ENCODE results near the gene ABLIM3. TPM values are rescaled to one million over a fixed set of nuclear protein-coding genes. Genes with fewer than 3 reads are reported as not detected.

Gene ABLIM3
- total and polyA plus RNA-seq, 2 of the 8 experiments (the other 6 are each of a cell fraction or from before 2014, with no cell fraction given) = 0.36 to 0.56 TPM

DNA sequence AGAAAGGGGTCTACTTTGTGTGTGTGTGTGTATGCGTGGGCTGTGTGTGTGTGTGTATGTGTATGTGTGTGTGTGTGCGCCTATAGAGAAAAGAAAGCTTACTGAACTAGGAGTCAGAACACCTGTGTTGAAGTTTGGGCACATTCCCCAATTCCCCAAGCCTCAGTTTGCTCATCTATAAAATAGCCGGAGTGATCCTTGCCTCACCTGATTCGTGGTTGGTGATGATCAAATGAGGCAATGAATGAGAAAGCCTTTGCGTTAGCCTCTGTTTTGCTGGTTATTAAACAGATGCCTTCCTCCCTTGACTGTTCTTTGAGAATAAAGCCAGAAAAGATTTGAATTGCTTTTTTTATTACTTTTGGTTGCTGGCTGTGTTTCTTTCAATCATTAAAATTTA, 20.6 kb downstream of the ABLIM3 start:
- ChIA-PET POLR2A (ENCODE audit: partially characterized antibody) (no interaction called here), CTCF (ENCODE audit: partially characterized antibody) (interaction anchor here (1.1 to 1.7 kb wide), 3 partner anchors 9 to 21 kb away, joined by 3 to 4 read pairs (median 4); no protein-coding TSS in a partner anchor)
- Histone ChIP-seq H3K4me3 (ENCODE audit: extremely low read depth in 1 of 4, insufficient read depth in 2 of 4, low read depth in 3 of 4, low read length in 4 of 4) (no peak overlapping the region), H3K56ac (replicated peaks; ENCODE audit: insufficient read length, low read depth, low read length) (no peak overlapping the region), H3K79me1 (ENCODE audit: low read depth, low read length) (no peaks in the 10 kb centered on the region), H4K91ac (replicated peaks; ENCODE audit: insufficient read length, low read length) (no peak overlapping the region), H4K8ac (ENCODE audit: extremely low read depth, insufficient read depth, low read length) (no peak overlapping the region), H3K23ac (ENCODE audit: insufficient read length) (no peak overlapping the region), H2BK12ac (ENCODE audit: low read depth, low read length) (no peak overlapping the region), H3K4me1 (replicated peaks in 1 of 4; ENCODE audit: control insufficient read depth in 3 of 4, insufficient read depth in 4 of 4, low read length in 3 of 4) (no peaks in the 10 kb centered on the region), H3K4ac (replicated peaks; ENCODE audit: insufficient read length, low read depth, low read length) (no peak overlapping the region), H3K27ac (ENCODE audit: low read depth, low read length) (no peak overlapping the region), H2AK5ac (ENCODE audit: low read depth, low read length) (no peak overlapping the region), H2AFZ (ENCODE audit: low read length) (no peak overlapping the region), H3K79me2 (ENCODE audit: control insufficient read depth in 1 of 2, insufficient read depth in 2 of 2, low read length in 2 of 2) (no peaks in the 10 kb centered on the region), H3K14ac (ENCODE audit: insufficient read length) (no peak overlapping the region), H3K36me3 (ENCODE audit: control insufficient read depth in 2 of 4, insufficient read depth in 4 of 4, low read length in 3 of 4) (no peaks in the 10 kb centered on the region), H2BK20ac (ENCODE audit: low read length) (no peak overlapping the region), H3K9ac (replicated peaks in 1 of 4; ENCODE audit: extremely low read depth in 1 of 4, low read depth in 3 of 4, low read length in 3 of 4) (no peak overlapping the region), H4K20me1 (replicated peaks in 1 of 2; ENCODE audit: control insufficient read depth in 1 of 2, insufficient read depth in 2 of 2, low read length in 2 of 2) (no peaks in the 10 kb centered on the region), H3K4me2 (ENCODE audit: insufficient read depth in 1 of 2, low read depth in 2 of 2, low read length in 2 of 2) (no peak overlapping the region), H2BK5ac (ENCODE audit: low read depth, low read length) (no peak overlapping the region), H3K23me2 (ENCODE audit: low read depth, low read length) (no peaks in the 10 kb centered on the region), H2BK15ac (ENCODE audit: low read length) (no peak overlapping the region), H3K18ac (ENCODE audit: extremely low read depth, low read length) (no peak overlapping the region), H3K9me3 (ENCODE audit: insufficient read depth in 2 of 2, low read depth in 1 of 2, low read length in 1 of 2) (no peaks in the 10 kb centered on the region), H3K27me3 (replicated peaks in 1 of 4; ENCODE audit: control insufficient read depth in 3 of 4, extremely low read depth in 1 of 4, insufficient read depth in 3 of 4, low read length in 3 of 4) (no peaks in the 10 kb centered on the region), H4K5ac (ENCODE audit: insufficient read length, low read depth, low read length) (no peak overlapping the region), H2BK120ac (replicated peaks; ENCODE audit: low read depth, low read length) (no peak overlapping the region)
- TF ChIP-seq EGR1 (IDR thresholded peaks at IDR 0.05; ENCODE audit: borderline replicate concordance, low read depth, low read length) = no peak
- TF ChIP-seq, protein P1, sequence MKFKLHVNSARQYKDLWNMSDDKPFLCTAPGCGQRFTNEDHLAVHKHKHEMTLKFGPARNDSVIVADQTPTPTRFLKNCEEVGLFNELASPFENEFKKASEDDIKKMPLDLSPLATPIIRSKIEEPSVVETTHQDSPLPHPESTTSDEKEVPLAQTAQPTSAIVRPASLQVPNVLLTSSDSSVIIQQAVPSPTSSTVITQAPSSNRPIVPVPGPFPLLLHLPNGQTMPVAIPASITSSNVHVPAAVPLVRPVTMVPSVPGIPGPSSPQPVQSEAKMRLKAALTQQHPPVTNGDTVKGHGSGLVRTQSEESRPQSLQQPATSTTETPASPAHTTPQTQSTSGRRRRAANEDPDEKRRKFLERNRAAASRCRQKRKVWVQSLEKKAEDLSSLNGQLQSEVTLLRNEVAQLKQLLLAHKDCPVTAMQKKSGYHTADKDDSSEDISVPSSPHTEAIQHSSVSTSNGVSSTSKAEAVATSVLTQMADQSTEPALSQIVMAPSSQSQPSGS (IDR thresholded peaks at IDR 0.05; ENCODE audit: low read length) = no peak
- TF ChIP-seq NRF1 (IDR thresholded peaks at IDR 0.05; ENCODE audit: low read depth, low read length) = no peak
- no peak for TF ChIP-seq SIX5 (IDR thresholded peaks at IDR 0.05; ENCODE audit: low read depth, low read length)
- no peak for TF ChIP-seq JUN (IDR thresholded peaks at IDR 0.05; ENCODE audit: low read depth, low read length)
- no peak for TF ChIP-seq CBX8 (IDR thresholded peaks at IDR 0.05; ENCODE audit: borderline replicate concordance, low read depth, low read length)
- TF ChIP-seq SRF (IDR thresholded peaks at IDR 0.05; ENCODE audit: low read depth, low read length) = no peak
- WGBS, 2 experiments (ENCODE audit: extremely low coverage in 1 of 2, insufficient coverage in 1 of 2, insufficient read length in 1 of 2, insufficient replicate concordance in 2 of 2, low coverage in 1 of 2, low lambda C conversion rate in 2 of 2, missing lambda C conversion rate in 1 of 2) = 83% methylated on average over 5 of the region's 5 CpGs; no CpG with 5 or more reads in 1 of the 2 experiments
- FAIRE-seq (no peak), DNase-seq (ENCODE audit: low read depth in 1 of 2, low spot score in 2 of 2) (no peak)
